HCEC 1CT (cell line): ENCODE data around the gene ZNF398.

Experiments
- DNase-seq: peaks from one replicate; pipeline ENCODE4 v3.0.0-alpha.2; 2017

The ZNF398 gene

DNA sequence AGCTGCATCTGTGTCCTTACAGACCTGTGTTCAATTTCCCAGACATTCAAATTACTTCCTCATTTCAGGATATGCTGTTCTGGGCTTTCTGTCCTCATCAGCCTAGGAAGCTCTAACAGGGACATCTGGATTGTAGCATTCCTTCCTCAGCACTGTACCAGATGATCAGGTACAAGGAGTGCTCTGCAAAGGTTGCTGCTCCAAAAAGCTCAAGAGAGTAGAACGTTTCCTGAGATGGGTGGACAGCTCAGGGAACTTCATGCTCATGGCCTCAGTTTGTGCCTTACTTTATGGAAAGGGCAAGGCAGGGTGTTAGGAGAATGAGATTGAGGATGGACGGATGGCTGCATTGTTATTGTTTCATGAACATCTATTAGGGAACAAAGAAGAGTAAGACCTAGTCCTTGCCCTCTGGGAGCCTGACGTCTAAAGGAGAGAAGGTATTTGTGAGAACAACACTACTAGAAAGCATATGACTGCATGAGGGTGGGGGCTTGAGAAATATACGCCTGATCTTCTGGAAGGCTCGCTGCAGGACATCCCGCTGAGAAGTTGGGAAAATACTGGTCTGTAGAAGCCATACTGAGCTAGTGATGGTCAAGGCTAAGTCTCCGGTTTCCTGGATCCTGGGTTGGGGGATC, 81.7 kb downstream of the ZNF398 start:
- DNase-seq = no peak

DNA sequence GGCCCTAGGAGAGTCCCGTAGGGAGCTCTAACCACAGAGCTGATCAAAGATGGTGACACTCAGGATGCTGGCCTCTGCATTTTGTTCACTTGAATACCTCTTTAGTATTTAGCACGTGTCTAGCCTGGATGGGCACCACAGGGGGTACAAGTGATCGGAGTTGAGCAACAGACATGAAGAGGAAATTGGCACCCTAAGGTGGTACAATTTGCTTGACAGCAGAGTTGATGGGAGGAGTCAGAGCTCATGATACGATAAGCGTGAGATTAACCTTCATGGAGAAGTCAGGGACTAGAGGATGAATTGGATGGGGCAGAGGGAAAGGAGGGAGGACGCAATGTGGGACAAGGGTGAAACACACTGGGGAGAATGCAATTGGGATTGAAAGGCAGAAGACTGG, 82.3 kb downstream of the ZNF398 start:
- no peak for DNase-seq

DNA sequence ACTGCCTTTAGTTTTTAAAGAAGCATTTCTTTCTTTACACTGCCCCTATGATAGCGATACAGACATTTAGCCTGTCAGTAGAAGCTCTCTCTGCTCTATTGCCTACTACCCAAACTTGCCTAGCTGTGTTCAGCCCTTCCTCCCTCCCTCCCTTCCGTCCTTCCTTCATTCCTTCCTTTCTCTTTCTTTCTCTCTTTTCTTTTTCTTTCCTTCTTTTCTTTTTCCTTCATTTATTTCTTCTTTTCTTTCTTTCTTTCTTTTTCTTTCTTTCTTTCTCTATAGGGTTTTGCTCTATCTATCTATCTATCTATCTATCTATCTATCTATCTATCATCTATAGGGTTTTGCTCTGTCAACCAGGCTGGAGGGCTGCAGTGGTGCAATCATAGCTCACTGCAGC, 85.1 kb downstream of the ZNF398 start:
- no peak for DNase-seq
